Parathyroid adenoma (tissue), 2 donors: ENCODE measurements around the gene VWA5B1.

Source experiments
- H2AFZ ChIP-seq: fragments of 300-600 bp; sonication (generic); one replicate; pipeline ENCODE4 v1.7.0; 2017; ENCODE audit warnings: antibody characterized with exemption, mild to moderate bottlenecking
- H3K27ac ChIP-seq: fragments of 300-600 bp; sonication (generic); one replicate; pipeline ENCODE4 v1.7.0; 2017
- H3K27me3 ChIP-seq: fragments of 300-600 bp; sonication (generic); one replicate; pipeline ENCODE4 v1.7.0; 2017; ENCODE audit warnings: low read length; ENCODE audit not compliant: control insufficient read depth, insufficient read depth
- H3K36me3 ChIP-seq: fragments of 300-600 bp; sonication (generic); one replicate; pipeline ENCODE4 v1.7.0; 2017; ENCODE audit warnings: low read length; ENCODE audit not compliant: control insufficient read depth, insufficient read depth
- H3K4me1 ChIP-seq: fragments of 300-600 bp; sonication (generic); one replicate; pipeline ENCODE4 v1.7.0; 2017; ENCODE audit warnings: control low read depth
- H3K4me2 ChIP-seq: fragments of 300-600 bp; sonication (generic); one replicate; pipeline ENCODE4 v1.7.0; 2017; ENCODE audit warnings: low read length
- H3K4me3 ChIP-seq: fragments of 300-600 bp; sonication (generic); one replicate; pipeline ENCODE4 v1.7.0; 2017; ENCODE audit warnings: low read depth, low read length
- H3K79me2 ChIP-seq: fragments of 300-600 bp; sonication (generic); one replicate; pipeline ENCODE4 v1.7.0; 2017; ENCODE audit warnings: control low read depth
- H3K9ac ChIP-seq: fragments of 300-600 bp; sonication (generic); one replicate; pipeline ENCODE4 v1.7.0; 2017; ENCODE audit warnings: mild to moderate bottlenecking
- H3K9me3 ChIP-seq: fragments of 300-600 bp; sonication (generic); one replicate; pipeline ENCODE4 v1.7.0; 2017; ENCODE audit warnings: low read length; ENCODE audit not compliant: control insufficient read depth
- CTCF ChIP-seq: fragments of 300-600 bp; sonication (generic); IDR thresholded peaks from one replicate; pipeline ENCODE4 v1.7.0; 2017; ENCODE audit warnings: antibody characterized with exemption, mild to moderate bottlenecking
- donor health status: primary hyperparathyroidism.

VWA5B1 gene

GRCh38 chr1:20349561-20349960 lies 58.9 kb downstream of the VWA5B1 start:
- H3K4me2 ChIP-seq: no peak overlapping the region
- H3K4me1 ChIP-seq: no peaks in the 10 kb centered on the region
- no peaks in the 10 kb centered on the region for H3K36me3 ChIP-seq
- no peak overlapping the region for H3K9ac ChIP-seq
- H3K4me3 ChIP-seq: no peak overlapping the region
- no peak overlapping the region for H3K27ac ChIP-seq
- H2AFZ ChIP-seq: no peak overlapping the region
- H3K27me3 ChIP-seq: no peaks in the 10 kb centered on the region
- no peak for TF ChIP-seq CTCF
- H3K79me2 ChIP-seq: no peaks in the 10 kb centered on the region
- no peaks in the 10 kb centered on the region for H3K9me3 ChIP-seq

GRCh38 chr1:20349971-20350370 lies 59.3 kb downstream of the VWA5B1 start:
- no peak overlapping the region for H2AFZ ChIP-seq
- no peaks in the 10 kb centered on the region for H3K9me3 ChIP-seq
- no peaks in the 10 kb centered on the region for H3K36me3 ChIP-seq
- H3K4me1 ChIP-seq: no peaks in the 10 kb centered on the region
- no peak overlapping the region for H3K27ac ChIP-seq
- H3K4me3 ChIP-seq: no peak overlapping the region
- H3K9ac ChIP-seq: no peak overlapping the region
- TF ChIP-seq CTCF: no peak
- no peaks in the 10 kb centered on the region for H3K27me3 ChIP-seq
- H3K4me2 ChIP-seq: no peak overlapping the region
- no peaks in the 10 kb centered on the region for H3K79me2 ChIP-seq

- no peak for TF ChIP-seq CTCF
- no peaks in the 10 kb centered on the region for H3K4me1 ChIP-seq
- H3K4me2 ChIP-seq: no peak overlapping the region
- H2AFZ ChIP-seq: no peak overlapping the region
- no peaks in the 10 kb centered on the region for H3K36me3 ChIP-seq
- H3K4me3 ChIP-seq: no peak overlapping the region
- H3K79me2 ChIP-seq: no peaks in the 10 kb centered on the region
- H3K9me3 ChIP-seq: no peaks in the 10 kb centered on the region
- H3K9ac ChIP-seq: no peak overlapping the region
- no peak overlapping the region for H3K27ac ChIP-seq
- H3K27me3 ChIP-seq: no peaks in the 10 kb centered on the region
These were observed 59.7 kb downstream of the VWA5B1 start for GRCh38 chr1:20350421-20350820.

- Histone ChIP-seq H3K27me3 (no peaks in the 10 kb centered on the region), H2AFZ (no peak overlapping the region)
- TF ChIP-seq CTCF: no peak
These were observed 61.4 kb downstream of the VWA5B1 start for GRCh38 chr1:20351911-20352701.

GRCh38 chr1:20353836-20354235 lies 63.2 kb downstream of the VWA5B1 start:
- no peaks in the 10 kb centered on the region for H3K9me3 ChIP-seq
- no peak overlapping the region for H3K27ac ChIP-seq
- H3K36me3 ChIP-seq: no peaks in the 10 kb centered on the region
- H2AFZ ChIP-seq: no peak overlapping the region
- no peak for TF ChIP-seq CTCF
- no peaks in the 10 kb centered on the region for H3K79me2 ChIP-seq
- no peak overlapping the region for H3K4me3 ChIP-seq
- no peak overlapping the region for H3K4me2 ChIP-seq
- H3K27me3 ChIP-seq: no peaks in the 10 kb centered on the region
- no peak overlapping the region for H3K9ac ChIP-seq
- H3K4me1 ChIP-seq: peaks cover 29% of the 10 kb centered on the region

More at GRCh38 chr1:20351911-20352701, 61.4 kb downstream of the VWA5B1 start:
- Histone ChIP-seq H3K79me2 (no peaks in the 10 kb centered on the region), H3K4me2 (no peak overlapping the region), H3K4me1 (peaks cover 14% of the 10 kb centered on the region), H3K9ac (no peak overlapping the region), H3K36me3 (no peaks in the 10 kb centered on the region), H3K4me3 (no peak overlapping the region), H3K9me3 (no peaks in the 10 kb centered on the region), H3K27ac (no peak overlapping the region)
